WERI-Rb-1 (cell line): Measurements from ENCODE around the gene CDH5.

Source experiments
- DNase-seq: peaks from one replicate; pipeline ENCODE4 v3.0.0-alpha.2; 2020
- H3K27ac ChIP-seq: fragments of 250-450 bp; sonication (Bioruptor Pico); 2 replicates; pipeline ENCODE4 v1.5.1; 2020; ENCODE audit warnings: mild to moderate bottlenecking, moderate library complexity
- H3K27me3 ChIP-seq: fragments of 250-450 bp; sonication (Bioruptor Pico); 2 replicates; pipeline ENCODE4 v1.5.1; 2021; ENCODE audit warnings: mild to moderate bottlenecking, low read depth, moderate library complexity; ENCODE audit not compliant: insufficient read depth, severe bottlenecking
- H3K36me3 ChIP-seq: fragments of 250-450 bp; sonication (Bioruptor Pico); 2 replicates; pipeline ENCODE4 v1.5.1; 2020; ENCODE audit warnings: mild to moderate bottlenecking, moderate library complexity
- H3K4me3 ChIP-seq: 2 replicates; pipeline ENCODE4 v1.5.1; 2011; ENCODE audit warnings: low read depth, mild to moderate bottlenecking, control low read depth, low read length
- H3K9me3 ChIP-seq: fragments of 250-450 bp; sonication (Bioruptor Pico); 2 replicates; pipeline ENCODE4 v1.5.1; 2021; ENCODE audit warnings: mild to moderate bottlenecking, moderate library complexity; ENCODE audit not compliant: severe bottlenecking
- CTCF ChIP-seq: IDR thresholded peaks from 2 replicates; pipeline ENCODE4 v1.5.1; 2011; ENCODE audit warnings: low read depth, mild to moderate bottlenecking, control low read depth, inconsistent platforms, low read length

CDH5 gene

GRCh38 chr16:66363211-66363777, 3.2 kb upstream of the CDH5 start:
- H3K27ac ChIP-seq, result no peak overlapping the region
- DNase-seq, result no peak

GRCh38 chr16:66364117-66364958, 2.2 kb upstream of the CDH5 start:
- Histone ChIP-seq H3K27ac (peak overlapping the region; percentile 69), H3K9me3 (no peaks in the 10 kb centered on the region), H3K36me3 (no peaks in the 10 kb centered on the region), H3K4me3 (no peak overlapping the region), H3K27me3 (no peaks in the 10 kb centered on the region)
- peak; percentile 78 for DNase-seq
- no peak for TF ChIP-seq CTCF

More at GRCh38 chr16:66363211-66363777, 3.2 kb upstream of the CDH5 start:
- TF ChIP-seq CTCF, result no peak
- H3K4me3 ChIP-seq, result no peak overlapping the region
- H3K9me3 ChIP-seq, result no peaks in the 10 kb centered on the region
- no peaks in the 10 kb centered on the region for H3K27me3 ChIP-seq
- no peaks in the 10 kb centered on the region for H3K36me3 ChIP-seq

GRCh38 chr16:66364959-66365306, 1.6 kb upstream of the CDH5 start:
- TF ChIP-seq CTCF, result no peak
- H3K27ac ChIP-seq, result no peak overlapping the region
- no peak for DNase-seq
- H3K36me3 ChIP-seq, result no peaks in the 10 kb centered on the region
- H3K4me3 ChIP-seq, result no peak overlapping the region
- H3K27me3 ChIP-seq, result no peaks in the 10 kb centered on the region
- no peaks in the 10 kb centered on the region for H3K9me3 ChIP-seq

- no peak for DNase-seq
- Histone ChIP-seq H3K27ac (no peak overlapping the region), H3K27me3 (no peaks in the 10 kb centered on the region), H3K9me3 (no peaks in the 10 kb centered on the region), H3K36me3 (no peaks in the 10 kb centered on the region), H3K4me3 (no peak overlapping the region)
- TF ChIP-seq CTCF, result no peak
These were observed 840 bp upstream of the CDH5 start for GRCh38 chr16:66365651-66366050.

GRCh38 chr16:66367968-66368891, 1.7 kb downstream of the CDH5 start:
- H3K36me3 ChIP-seq, result no peaks in the 10 kb centered on the region
- no peaks in the 10 kb centered on the region for H3K9me3 ChIP-seq
- H3K27me3 ChIP-seq, result no peaks in the 10 kb centered on the region
- H3K4me3 ChIP-seq, result no peak overlapping the region
- no peak for TF ChIP-seq CTCF
- H3K27ac ChIP-seq, result no peak overlapping the region
- DNase-seq, result no peak
